Pancreas (tissue), 10 donors: ENCODE results near the gene ZNF853. TPM values are rescaled to one million over a fixed set of nuclear protein-coding genes. Genes with fewer than 3 reads are reported as not detected.
A peak's percentile ranks its signal among the peaks of the same experiment; 100 is the strongest.
"Not testable (repeated sequence)": the region's sequence is repeated elsewhere in the genome, so short reads cannot be mapped to it uniquely, and the experiment has no call there.

Experiments used
- ATAC-seq, 4 donors: fragments of 200-7000 bp; cut with Tn5 transposase; one replicate each; pipeline versions ENCODE4 v1.8.0 to v1.9.1; 2020; ENCODE audit warnings: mild to moderate bottlenecking in 4 of 4, moderate library complexity in 4 of 4
- DNase-seq, 6 donors: peaks; one replicate each; pipeline ENCODE4 v3.0.0-alpha.2; 2020
- FAIRE-seq: peaks from 2 replicates; lab custom pipeline; 2012; peaks lifted over from hg19 to GRCh38; lab: Jason Lieb, UNC
- H3K27ac ChIP-seq, 4 donors: fragments of 200-600 bp; sonication (generic); 1 replicate in 3 of 4; 2 replicates in 1 of 4; pipeline versions ENCODE4 v1.5.0 to v1.8.0; 2020
- H3K27me3 ChIP-seq, 4 donors: fragments of 200-600 bp; one replicate each; pipeline ENCODE4 v1.8.0; 2021
- H3K36me3 ChIP-seq, 3 donors: fragments of 200-600 bp; sonication (generic) in 1 of 3; one replicate each; pipeline versions ENCODE4 v1.5.0 to v1.8.0; 2020 to 2021
- H3K4me1 ChIP-seq, 3 donors: fragments of 200-600 bp; one replicate each; pipeline ENCODE4 v1.8.0; 2021
- H3K4me3 ChIP-seq, 4 donors: fragments of 200-600 bp; sonication (generic) in 2 of 4; one replicate each; pipeline versions ENCODE4 v1.5.0 to v1.8.0; 2020 to 2021
- H3K9me3 ChIP-seq, 4 donors: fragments of 200-600 bp; one replicate each; pipeline ENCODE4 v1.8.0; 2021
- WGBS, 2 donors: extraction: QIAGEN DNeasy Blood & Tissue Kit; methylation state at CpG; one replicate each; pipeline ENCODE4 v1.1.7; 2013; 5-methylcytosine and 5-hydroxymethylcytosine counted together
- intact Hi-C, 3 donors: fragments of 100-400 bp; cut with DNase I; formaldehyde crosslinking; loops; one replicate each; pipeline versions ENCODE4 v1.11.1 to v1.14.2; 2022
- polyA plus RNA-seq, 2 donors: library from polyadenylated mRNA; stranded (reverse); fragments of 200-250 nt; gene quantifications; one replicate each; pipeline ENCODE4 v1.2.3, GENCODE V29; 2013
- total RNA-seq, 6 donors: library from RNA; stranded (reverse); fragmentation: NEBNext Ultra II Directional in 4 of 6; extraction: Animal tissue kit (Norgen Biotek cat#: 25700) in 4 of 6; gene quantifications; one replicate each; pipeline versions ENCODE4 v1.2.1 to v1.2.4, GENCODE V29; 2021 to 2023
- TF ChIP-seq, protein P1 (sequence below), 4 donors: fragments of 200-600 bp; sonication (generic) in 3 of 4; IDR thresholded peaks; one replicate each; pipeline versions ENCODE4 v1.5.0 to v1.8.0; 2021; ENCODE audit warnings: antibody characterized with exemption in 4 of 4
- donor health status: healthy with polysubstance abuse.
- donor health status: DM: no; HTN: no; CAD: no; lungs with moderate emphysema.
- donor health status: DM: no; HTN: no; CAD: no.
- donor health status: control.
- donor health status: control.
- donor health status: Bipolar disorder and iron deficiency.
- donor health status: DM: yes; HTN: yes; CAD: no.
- donor health status: DM: no; HTN: no; CAD: no.
- donor health status: DM: no; HTN: no; CAD: no.
- donor health status: DM: yes; HTN: yes; CAD: no.

Gene ZNF853
- total and polyA plus RNA-seq, 8 donors: 1.6 to 7.8 (median 5.1) TPM

DNA sequence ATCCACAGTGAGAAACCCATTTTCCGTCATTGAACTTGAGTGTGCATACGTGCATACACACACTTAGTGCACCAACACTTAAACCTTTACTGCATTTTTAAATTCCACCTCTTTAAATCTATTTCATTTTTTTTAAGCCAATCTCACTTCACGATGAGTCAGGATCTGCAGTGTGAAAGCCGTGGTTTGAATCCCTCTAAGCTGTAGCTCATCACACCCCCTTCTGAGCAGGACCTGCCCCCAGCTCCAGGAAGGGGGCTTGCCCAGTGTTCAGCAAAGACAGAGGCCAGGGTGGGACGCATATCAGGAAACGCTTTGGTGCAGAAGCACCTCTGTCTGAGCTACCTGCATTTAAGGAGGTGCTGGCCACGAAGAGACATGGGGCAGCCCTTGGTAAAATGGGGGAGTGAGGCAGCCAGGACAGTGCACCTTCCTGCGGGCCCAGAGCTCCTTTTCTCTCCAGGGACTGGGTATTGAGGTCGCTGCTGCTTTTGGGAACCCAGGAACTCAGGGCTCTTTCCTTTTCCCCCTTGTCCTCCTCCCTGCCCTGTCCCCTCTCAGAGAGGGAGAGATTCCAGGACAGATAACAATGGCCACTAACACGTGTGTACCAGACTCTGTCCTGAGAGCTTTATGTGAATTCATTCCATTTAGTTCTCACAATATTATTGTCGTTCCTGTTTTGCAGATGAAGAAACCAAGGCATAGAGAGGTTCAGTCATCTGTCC is 43.4 kb downstream of the ZNF853 start:
- intact Hi-C loops: no loop called here
- TF ChIP-seq, protein P1, sequence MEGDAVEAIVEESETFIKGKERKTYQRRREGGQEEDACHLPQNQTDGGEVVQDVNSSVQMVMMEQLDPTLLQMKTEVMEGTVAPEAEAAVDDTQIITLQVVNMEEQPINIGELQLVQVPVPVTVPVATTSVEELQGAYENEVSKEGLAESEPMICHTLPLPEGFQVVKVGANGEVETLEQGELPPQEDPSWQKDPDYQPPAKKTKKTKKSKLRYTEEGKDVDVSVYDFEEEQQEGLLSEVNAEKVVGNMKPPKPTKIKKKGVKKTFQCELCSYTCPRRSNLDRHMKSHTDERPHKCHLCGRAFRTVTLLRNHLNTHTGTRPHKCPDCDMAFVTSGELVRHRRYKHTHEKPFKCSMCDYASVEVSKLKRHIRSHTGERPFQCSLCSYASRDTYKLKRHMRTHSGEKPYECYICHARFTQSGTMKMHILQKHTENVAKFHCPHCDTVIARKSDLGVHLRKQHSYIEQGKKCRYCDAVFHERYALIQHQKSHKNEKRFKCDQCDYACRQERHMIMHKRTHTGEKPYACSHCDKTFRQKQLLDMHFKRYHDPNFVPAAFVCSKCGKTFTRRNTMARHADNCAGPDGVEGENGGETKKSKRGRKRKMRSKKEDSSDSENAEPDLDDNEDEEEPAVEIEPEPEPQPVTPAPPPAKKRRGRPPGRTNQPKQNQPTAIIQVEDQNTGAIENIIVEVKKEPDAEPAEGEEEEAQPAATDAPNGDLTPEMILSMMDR (IDR thresholded peaks at IDR 0.05): no peak

DNA sequence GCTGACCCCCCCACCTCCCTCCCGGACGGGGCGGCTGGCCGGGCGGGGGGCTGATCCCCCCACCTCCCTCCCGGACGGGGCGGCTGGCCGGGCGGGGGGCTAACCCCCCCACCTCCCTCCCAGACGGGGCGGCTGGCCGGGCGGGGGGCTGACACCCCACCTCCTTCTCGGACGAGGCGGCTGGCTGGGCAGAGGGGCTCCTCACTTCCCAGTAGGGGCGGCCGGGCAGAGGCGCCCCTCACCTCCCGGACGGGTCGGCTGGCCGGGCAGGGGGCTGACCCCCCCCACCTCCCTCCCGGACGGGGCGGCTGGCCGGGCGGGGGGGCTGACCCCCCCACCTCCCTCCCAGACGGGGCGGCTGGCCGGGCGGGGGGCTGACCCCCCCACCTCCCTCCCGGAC is 55.4 kb downstream of the ZNF853 start:
- H3K27me3 ChIP-seq, H3K9me3 ChIP-seq, H3K36me3 ChIP-seq, H3K4me3 ChIP-seq, DNase-seq, H3K27ac ChIP-seq, ATAC-seq, intact Hi-C loops, H3K4me1 ChIP-seq, FAIRE-seq: not testable (repeated sequence)
- WGBS, 2 donors: 90 to 96% methylated on average over 9 to 25 of the region's 34 CpGs

More for the DNA sequence above, 43.4 kb downstream of the ZNF853 start:
- no peaks in the 10 kb centered on the region for H3K4me1 ChIP-seq
- DNase-seq (no peak), ATAC-seq (peak in 1 of 4 donors; percentile 25), FAIRE-seq (no peak)
- no peak overlapping the region for H3K4me3 ChIP-seq
- peaks cover 0 to 11% (median 4%) of the 10 kb centered on the region in 3 donors for H3K36me3 ChIP-seq
- no peak overlapping the region for H3K27ac ChIP-seq
- no peaks in the 10 kb centered on the region for H3K27me3 ChIP-seq
- WGBS, 2 donors: 25% methylated on average over 11 of the region's 11 CpGs
- H3K9me3 ChIP-seq: no peaks in the 10 kb centered on the region

Other genes starting within 250 kb of the ZNF853 start
- 100 to 1,000 TPM in 1 of 6 donors, 10 to 100 TPM in 5; 62.7 to 137 (median 81.8) TPM for gene RAC1, start 241.1 kb upstream of the ZNF853 start, total RNA-seq
- gene RAC1, start 241.1 kb upstream of the ZNF853 start, polyA plus RNA-seq: 100 to 1,000 TPM in 1 of 2 donors, 10 to 100 TPM in 1; 92.7 to 149 TPM
- 10 to 100 TPM in 3 of 6 donors, 1 to 10 TPM in 3; 7.8 to 15.3 (median 9.9) TPM for gene DAGLB, start 167.7 kb upstream of the ZNF853 start, total RNA-seq
- gene DAGLB, start 167.7 kb upstream of the ZNF853 start, polyA plus RNA-seq: 10 to 100 TPM in 1 of 2 donors, 1 to 10 TPM in 1; 10.0 to 16.7 TPM
- 10 to 100 TPM; 54.2 to 97.0 (median 82.5) TPM for gene KDELR2, start 131.5 kb upstream of the ZNF853 start, total RNA-seq
- gene KDELR2, start 131.5 kb upstream of the ZNF853 start, polyA plus RNA-seq: 10 to 100 TPM; 47.2 to 63.4 TPM
- gene GRID2IP, start 64.1 kb upstream of the ZNF853 start, total RNA-seq: under 1 TPM; 0.47 to 1.00 (median 0.75) TPM
- under 1 TPM; 0.47 to 0.57 TPM for gene GRID2IP, start 64.1 kb upstream of the ZNF853 start, polyA plus RNA-seq
- 10 to 100 TPM; 28.4 to 42.1 (median 36.0) TPM for gene ZDHHC4, start 38.2 kb upstream of the ZNF853 start, total RNA-seq
- 10 to 100 TPM; 33.1 to 43.4 TPM for gene ZDHHC4, start 38.2 kb upstream of the ZNF853 start, polyA plus RNA-seq
- gene INTS15, start 25.6 kb upstream of the ZNF853 start, total RNA-seq: 10 to 100 TPM; 12.4 to 18.1 (median 14.1) TPM
- gene INTS15, start 25.6 kb upstream of the ZNF853 start, polyA plus RNA-seq: 10 to 100 TPM; 21.1 to 23.0 TPM
- 10 to 100 TPM; 12.4 to 21.6 (median 14.5) TPM for gene ZNF316, start 21.7 kb downstream of the ZNF853 start, total RNA-seq
- 10 to 100 TPM; 19.6 to 52.6 TPM for gene ZNF316, start 21.7 kb downstream of the ZNF853 start, polyA plus RNA-seq
- gene ZNF12, start 91.3 kb downstream of the ZNF853 start, total RNA-seq: 10 to 100 TPM in 3 of 6 donors, 1 to 10 TPM in 3; 7.9 to 15.3 (median 10.2) TPM
- gene ZNF12, start 91.3 kb downstream of the ZNF853 start, polyA plus RNA-seq: 1 to 10 TPM; 5.9 to 7.2 TPM
- under 1 TPM in 2 of 6 donors, not detected in 4; 0.06 to 0.37 TPM for gene RSPH10B2, start 138.5 kb downstream of the ZNF853 start, total RNA-seq
- gene RSPH10B2, start 138.5 kb downstream of the ZNF853 start, polyA plus RNA-seq: not detected
- 10 to 100 TPM; 21.1 to 35.8 (median 24.7) TPM for gene CCZ1B, start 210.7 kb downstream of the ZNF853 start, total RNA-seq
- 10 to 100 TPM; 27.7 to 33.0 TPM for gene CCZ1B, start 210.7 kb downstream of the ZNF853 start, polyA plus RNA-seq